Measurements from ENCODE around the gene ATP2A3. TPM values are rescaled to one million over a fixed set of nuclear protein-coding genes. Genes with fewer than 3 reads are reported as not detected.

Gene ATP2A3
- polyA plus RNA-seq: not detected in 2 replicates
- not detected in 2 replicates for polyA minus RNA-seq

- H3K36me3 ChIP-seq (ENCODE audit: insufficient read depth, low read length): no peaks in the 10 kb centered on the region
- H3K27ac ChIP-seq (ENCODE audit: low read length): no peak within 1 kb of the TSS
- no peak within 1 kb of the TSS for H3K9ac ChIP-seq (ENCODE audit: low read length)
- H3K4me3 ChIP-seq (ENCODE audit: low read length): no peak within 1 kb of the TSS
- no peak within 1 kb of the TSS for H3K4me2 ChIP-seq (ENCODE audit: low read length)
- no peak within 1 kb of the TSS for H2AFZ ChIP-seq (ENCODE audit: low read depth, low read length)
- H3K9me3 ChIP-seq (ENCODE audit: low read length): no peaks in the 10 kb centered on the region
- H4K20me1 ChIP-seq (ENCODE audit: insufficient read depth): no peaks in the 10 kb centered on the region
- TF ChIP-seq EZH2 (IDR thresholded peaks at IDR 0.05; ENCODE audit: borderline replicate concordance, insufficient read depth, low read length, poor library complexity, severe bottlenecking): peak; percentile 83
- no peak for TF ChIP-seq RAD21 (conservative IDR thresholded peaks at IDR 0.05)
- peaks cover 59% of the 10 kb centered on the region for H3K27me3 ChIP-seq (ENCODE audit: insufficient read depth, low read depth, low read length)
- no peaks in the 10 kb centered on the region for H3K9me2 ChIP-seq (ENCODE audit: insufficient read depth, low read length)
- no peaks in the 10 kb centered on the region for H3F3A ChIP-seq (ENCODE audit: insufficient read depth, low read length, poor library complexity, severe bottlenecking)
- H3K79me2 ChIP-seq (replicated peaks; ENCODE audit: insufficient read depth, low read length): no peaks in the 10 kb centered on the region
Measured at GRCh38 chr17:3964203-3965117, at the start of gene ATP2A3. ATP2A3 (minus strand) TSS chr17:3964437; CDS start chr17:3964291, 146 bp downstream.

- no peaks in the 10 kb centered on the region for H3K9me2 ChIP-seq (ENCODE audit: insufficient read depth, low read length)
- H3K27ac ChIP-seq (ENCODE audit: low read length): no peak overlapping the region
- no peaks in the 10 kb centered on the region for H3F3A ChIP-seq (ENCODE audit: insufficient read depth, low read length, poor library complexity, severe bottlenecking)
- H3K27me3 ChIP-seq (ENCODE audit: insufficient read depth, low read depth, low read length): no peaks in the 10 kb centered on the region
- no peaks in the 10 kb centered on the region for H4K20me1 ChIP-seq (ENCODE audit: insufficient read depth)
- H3K4me2 ChIP-seq (ENCODE audit: low read length): no peak overlapping the region
- no peaks in the 10 kb centered on the region for H3K9me3 ChIP-seq (ENCODE audit: low read length)
- H3K79me2 ChIP-seq (replicated peaks; ENCODE audit: insufficient read depth, low read length): no peaks in the 10 kb centered on the region
- H3K36me3 ChIP-seq (ENCODE audit: insufficient read depth, low read length): no peaks in the 10 kb centered on the region
- TF ChIP-seq TAF1 (IDR thresholded peaks at IDR 0.05; ENCODE audit: low read depth) (no peak), CTCF (IDR thresholded peaks at IDR 0.05; ENCODE audit: poor library complexity, severe bottlenecking) (no peak), RAD21 (conservative IDR thresholded peaks at IDR 0.05) (no peak), SMC3 (conservative IDR thresholded peaks at IDR 0.05; ENCODE audit: poor library complexity) (no peak), POLR2AphosphoS5 (IDR thresholded peaks at IDR 0.05) (no peak), MXI1 (conservative IDR thresholded peaks at IDR 0.05; ENCODE audit: poor library complexity, severe bottlenecking) (no peak), EP300 (conservative IDR thresholded peaks at IDR 0.05; ENCODE audit: poor library complexity, severe bottlenecking) (no peak), REST (IDR thresholded peaks at IDR 0.05; ENCODE audit: borderline replicate concordance) (no peak), EZH2 (IDR thresholded peaks at IDR 0.05; ENCODE audit: borderline replicate concordance, insufficient read depth, low read length, poor library complexity, severe bottlenecking) (no peak)
- no peak overlapping the region for H2AFZ ChIP-seq (ENCODE audit: low read depth, low read length)
- no peak overlapping the region for H3K4me3 ChIP-seq (ENCODE audit: low read length)
- no peak overlapping the region for H3K9ac ChIP-seq (ENCODE audit: low read length)
Measured at GRCh38 chr17:4010754-4011153, 46.5 kb upstream of the ATP2A3 start.

All from neural cell (in vitro differentiated cells).